GM23338 (cell line): ENCODE measurements around the gene MED9. TPM values are rescaled to one million over a fixed set of nuclear protein-coding genes. Genes with fewer than 3 reads are reported as not detected.

Source experiments
- ATAC-seq: fragments of 200-7000 bp; cut with Tn5 transposase; 3 replicates; pipeline ENCODE4 v1.9.1; 2020
- DNase-seq: peaks from one replicate; pipeline ENCODE4 v3.0.0-alpha.2; 2015; ENCODE audit warnings: low spot score
- H2AFZ ChIP-seq: fragments of 200-600 bp; sonication (generic); 2 replicates; pipeline ENCODE4 v1.8.0; 2016; ENCODE audit warnings: antibody characterized with exemption, mild to moderate bottlenecking, moderate library complexity
- H3F3A ChIP-seq: fragments of 200-600 bp; sonication (generic); replicated peaks from 2 replicates; pipeline ENCODE4 v1.8.0; 2017; ENCODE audit warnings: antibody characterized with exemption, mixed run types, low read depth
- H3K27ac ChIP-seq: fragments of 200-600 bp; sonication (generic); 2 replicates; pipeline ENCODE4 v1.6.1; 2016; ENCODE audit warnings: low read depth
- H3K27me3 ChIP-seq: fragments of 200-600 bp; sonication (generic); 2 replicates; pipeline ENCODE4 v1.8.0; 2016; ENCODE audit warnings: mild to moderate bottlenecking, mixed run types, moderate library complexity; ENCODE audit not compliant: insufficient read depth
- H3K36me3 ChIP-seq: fragments of 200-600 bp; sonication (generic); 2 replicates; pipeline ENCODE4 v1.8.0; 2016; ENCODE audit warnings: mild to moderate bottlenecking; ENCODE audit not compliant: insufficient read depth
- H3K4me1 ChIP-seq: fragments of 200-600 bp; sonication (generic); 2 replicates; pipeline ENCODE4 v1.8.0; 2016; ENCODE audit warnings: mild to moderate bottlenecking, moderate library complexity; ENCODE audit not compliant: insufficient read depth
- H3K4me2 ChIP-seq: fragments of 200-600 bp; sonication (generic); 2 replicates; pipeline ENCODE4 v1.7.1; 2017; ENCODE audit warnings: mixed run types
- H3K4me3 ChIP-seq: fragments of 200-600 bp; sonication (generic); 2 replicates; pipeline ENCODE4 v1.6.1; 2016; ENCODE audit warnings: mixed run types
- H3K79me2 ChIP-seq: fragments of 200-600 bp; sonication (generic); replicated peaks from 2 replicates; pipeline ENCODE4 v1.8.0; 2017; ENCODE audit warnings: mild to moderate bottlenecking; ENCODE audit not compliant: insufficient read depth
- H3K9me2 ChIP-seq: fragments of 200-600 bp; sonication (generic); 2 replicates; pipeline ENCODE4 v1.8.0; 2017; ENCODE audit not compliant: insufficient read depth
- H4K20me1 ChIP-seq: fragments of 200-600 bp; sonication (generic); replicated peaks from 2 replicates; pipeline ENCODE4 v1.8.0; 2017; ENCODE audit warnings: mild to moderate bottlenecking; ENCODE audit not compliant: insufficient read depth
- H3K27ac Mint-ChIP-seq: 2 replicates; pipeline ENCODE4 v1.8.0; 2020; ENCODE audit warnings: inconsistent platforms, mild to moderate bottlenecking, moderate library complexity, mixed read lengths
- H3K27me3 Mint-ChIP-seq: 3 replicates; pipeline ENCODE4 v1.8.0; 2022; ENCODE audit warnings: low read depth, mild to moderate bottlenecking, moderate library complexity, mixed read lengths, inconsistent platforms; ENCODE audit not compliant: insufficient read depth, poor library complexity
- H3K36me3 Mint-ChIP-seq: 3 replicates; pipeline ENCODE4 v1.8.0; 2021; ENCODE audit warnings: low read depth, mild to moderate bottlenecking, inconsistent platforms, moderate library complexity, mixed read lengths
- H3K4me1 Mint-ChIP-seq: 3 replicates; pipeline ENCODE4 v1.8.0; 2020; ENCODE audit warnings: mild to moderate bottlenecking, inconsistent platforms, mixed read lengths
- H3K4me3 Mint-ChIP-seq: 3 replicates; pipeline ENCODE4 v1.8.0; 2021; ENCODE audit warnings: moderate library complexity, mild to moderate bottlenecking, inconsistent platforms, mixed read lengths
- H3K9me3 Mint-ChIP-seq: 3 replicates; pipeline ENCODE4 v1.8.0; 2020; ENCODE audit warnings: moderate library complexity, mild to moderate bottlenecking, inconsistent platforms, mixed read lengths
- CREB1 ChIP-seq: fragments of 250-450 bp; sonication (Bioruptor Pico); IDR thresholded peaks from 2 replicates; pipeline ENCODE4 v1.5.0; 2020; ENCODE audit warnings: low read depth, mild to moderate bottlenecking, moderate library complexity
- ETS1 ChIP-seq: IDR thresholded peaks from 2 replicates; pipeline ENCODE4 v1.6.1; 2016; ENCODE audit warnings: antibody characterized with exemption
- EZH2phosphoT487 ChIP-seq: fragments of 200-600 bp; sonication (generic); IDR thresholded peaks from one replicate; pipeline ENCODE4 v1.8.1; 2018; ENCODE audit warnings: antibody characterized with exemption; ENCODE audit not compliant: unreplicated experiment
- NANOG ChIP-seq: IDR thresholded peaks from 2 replicates; pipeline ENCODE4 v1.6.1; 2016; ENCODE audit warnings: antibody characterized with exemption, borderline replicate concordance
- POLR2AphosphoS5 ChIP-seq: IDR thresholded peaks from 2 replicates; pipeline ENCODE4 v1.6.1; 2016; ENCODE audit warnings: antibody characterized with exemption, low read depth
- REST ChIP-seq: IDR thresholded peaks from one replicate; pipeline ENCODE4 v1.6.1; 2018; ENCODE audit warnings: antibody characterized with exemption; ENCODE audit not compliant: unreplicated experiment
- STAT1 ChIP-seq: IDR thresholded peaks from one replicate; pipeline ENCODE4 v1.6.1; 2016; ENCODE audit warnings: antibody characterized with exemption; ENCODE audit not compliant: unreplicated experiment
- ZNF114 ChIP-seq: fragments of 250-450 bp; sonication (Bioruptor Pico); IDR thresholded peaks from 2 replicates; pipeline ENCODE4 v1.5.0; 2020; ENCODE audit warnings: mild to moderate bottlenecking, moderate library complexity
- ZNF331 ChIP-seq: fragments of 250-450 bp; sonication (Bioruptor Pico); IDR thresholded peaks from 2 replicates; pipeline ENCODE4 v1.5.0; 2020; ENCODE audit warnings: low read depth, mild to moderate bottlenecking, moderate library complexity
- polyA plus RNA-seq: library from polyadenylated mRNA; unstranded; fragments of >200 nt; fragmentation: Nextera tagmentation; extraction: Ambion mirVana; gene quantifications from 2 replicates; pipeline ENCODE4 v1.2.1, GENCODE V29; 2016
- total RNA-seq: library from RNA; depleted of rRNA; stranded (reverse); fragments of >200 nt; shearing (Covaris generic); gene quantifications from 2 replicates; pipeline ENCODE4 v1.2.3, GENCODE V29; 2014
- TF ChIP-seq, protein P1 (sequence below), 2 experiments: fragments of 200-600 bp in 1 of 2; sonication (generic) in 1 of 2; conservative IDR thresholded peaks; 2 replicates each; pipeline versions ENCODE4 v1.5.1 to v1.6.1; 2016 to 2017; ENCODE audit warnings: antibody characterized with exemption in 2 of 2, low read depth in 2 of 2, mild to moderate bottlenecking in 2 of 2, moderate library complexity in 1 of 2

Gene MED9
- total and polyA plus RNA-seq, 2 experiments from 2014 or later = 17.3 to 19.9 TPM

DNA sequence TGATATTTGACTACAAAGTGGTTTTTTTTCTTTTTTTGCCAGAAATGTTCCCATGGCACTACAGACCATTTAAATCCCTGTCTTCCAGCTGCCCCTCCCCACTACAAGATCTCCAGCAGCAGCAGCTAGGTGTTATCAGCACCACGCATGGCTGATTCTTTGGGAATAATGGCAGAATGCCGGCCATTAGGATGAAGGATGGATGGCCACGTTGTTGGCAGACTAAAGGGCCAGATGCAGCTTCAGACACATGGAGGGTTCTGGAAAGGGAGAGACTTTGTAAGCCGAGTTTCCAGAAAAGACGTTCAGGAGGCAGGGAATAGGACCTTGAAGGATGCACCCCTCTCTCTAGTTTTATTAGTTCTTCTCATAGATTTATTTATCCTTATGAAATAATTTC, 10.3 kb upstream of the MED9 start (continued):
- TF ChIP-seq REST = no peak
- TF ChIP-seq, protein P1, sequence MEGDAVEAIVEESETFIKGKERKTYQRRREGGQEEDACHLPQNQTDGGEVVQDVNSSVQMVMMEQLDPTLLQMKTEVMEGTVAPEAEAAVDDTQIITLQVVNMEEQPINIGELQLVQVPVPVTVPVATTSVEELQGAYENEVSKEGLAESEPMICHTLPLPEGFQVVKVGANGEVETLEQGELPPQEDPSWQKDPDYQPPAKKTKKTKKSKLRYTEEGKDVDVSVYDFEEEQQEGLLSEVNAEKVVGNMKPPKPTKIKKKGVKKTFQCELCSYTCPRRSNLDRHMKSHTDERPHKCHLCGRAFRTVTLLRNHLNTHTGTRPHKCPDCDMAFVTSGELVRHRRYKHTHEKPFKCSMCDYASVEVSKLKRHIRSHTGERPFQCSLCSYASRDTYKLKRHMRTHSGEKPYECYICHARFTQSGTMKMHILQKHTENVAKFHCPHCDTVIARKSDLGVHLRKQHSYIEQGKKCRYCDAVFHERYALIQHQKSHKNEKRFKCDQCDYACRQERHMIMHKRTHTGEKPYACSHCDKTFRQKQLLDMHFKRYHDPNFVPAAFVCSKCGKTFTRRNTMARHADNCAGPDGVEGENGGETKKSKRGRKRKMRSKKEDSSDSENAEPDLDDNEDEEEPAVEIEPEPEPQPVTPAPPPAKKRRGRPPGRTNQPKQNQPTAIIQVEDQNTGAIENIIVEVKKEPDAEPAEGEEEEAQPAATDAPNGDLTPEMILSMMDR (conservative IDR thresholded peaks at IDR 0.05; ENCODE audit: low read depth in 2 of 2) = no peak
- TF ChIP-seq POLR2AphosphoS5 = no peak

DNA sequence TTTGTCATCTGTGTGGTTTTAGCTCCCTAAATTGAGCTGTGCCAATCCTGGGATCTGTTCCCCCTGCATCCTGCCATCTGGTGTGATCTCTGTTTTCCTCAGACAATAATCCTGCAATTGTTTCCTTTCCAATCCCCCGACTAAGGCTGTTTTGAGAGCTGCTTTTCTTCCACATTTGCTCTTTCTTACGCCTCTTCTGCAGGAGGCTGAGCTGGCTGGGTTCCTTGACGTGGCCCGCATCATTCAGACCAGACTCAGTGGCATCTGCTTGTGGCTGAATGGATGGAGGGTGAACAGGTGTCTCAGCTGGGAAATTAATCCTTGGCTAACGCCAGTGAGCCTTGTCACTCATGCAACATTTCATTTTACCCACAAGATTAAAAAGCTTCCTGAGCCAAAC, 9.8 kb upstream of the MED9 start:
- TF ChIP-seq NANOG = no peak
- no peak for TF ChIP-seq ETS1
- TF ChIP-seq CREB1 = no peak
- TF ChIP-seq EZH2phosphoT487 = no peak
- TF ChIP-seq ZNF331 (CRISPR knock-in tag) = no peak
- no peak for TF ChIP-seq POLR2AphosphoS5
- TF ChIP-seq STAT1 = no peak
- TF ChIP-seq ZNF114 (CRISPR knock-in tag) = no peak
- no peak overlapping the region for H3K27ac Mint-ChIP-seq
- H3K79me2 ChIP-seq = no peaks in the 10 kb centered on the region
- no peaks in the 10 kb centered on the region for H4K20me1 ChIP-seq
- DNase-seq (no peak), ATAC-seq (no peak)
- H3K9me2 ChIP-seq = no peaks in the 10 kb centered on the region
- no peak overlapping the region for H3K4me2 ChIP-seq
- H3K4me3 Mint-ChIP-seq = no peak overlapping the region
- no peaks in the 10 kb centered on the region for H3K4me1 Mint-ChIP-seq
- no peaks in the 10 kb centered on the region for H3K36me3 Mint-ChIP-seq
- no peaks in the 10 kb centered on the region for H3F3A ChIP-seq
- H3K27me3 ChIP-seq = no peaks in the 10 kb centered on the region
- no peaks in the 10 kb centered on the region for H3K9me3 Mint-ChIP-seq
- H3K36me3 ChIP-seq = no peaks in the 10 kb centered on the region
- no peak overlapping the region for H3K4me3 ChIP-seq
- H3K27me3 Mint-ChIP-seq = peaks cover 6% of the 10 kb centered on the region
- no peaks in the 10 kb centered on the region for H3K4me1 ChIP-seq
- no peak overlapping the region for H2AFZ ChIP-seq
- H3K27ac ChIP-seq = no peak overlapping the region
